Measurements from ENCODE around the gene TOM1L2. TPM values are rescaled to one million over a fixed set of nuclear protein-coding genes. Genes with fewer than 3 reads are reported as not detected.
A peak's percentile ranks its signal among the peaks of the same experiment; 100 is the strongest.
"Not testable (repeated sequence)": the region's sequence is repeated elsewhere in the genome, so short reads cannot be mapped to it uniquely, and the experiment has no call there.

Gene TOM1L2
- total RNA-seq, 1 donor from 2014 or later: 16.7 TPM

- DNase-seq (ENCODE audit: low spot score in 2 of 2) (no peak), FAIRE-seq (no peak)
Observed at GRCh38 chr17:17975436-17975835, 3.2 kb upstream of the TOM1L2 start.

- no peak for FAIRE-seq
- DNase-seq (ENCODE audit: low spot score in 2 of 2): no peak
Observed at GRCh38 chr17:17972952-17973254, 703 bp upstream of the TOM1L2 start.

- no peak for FAIRE-seq
- DNase-seq (ENCODE audit: low spot score in 2 of 2): peak in 1 of 2 donors; percentile 22
Observed at GRCh38 chr17:17971431-17972125, 622 bp downstream of the TOM1L2 start.

- FAIRE-seq (no peak), DNase-seq (ENCODE audit: low spot score in 2 of 2) (no peak)
Observed at GRCh38 chr17:17970699-17971430, 1.3 kb downstream of the TOM1L2 start.

GRCh38 chr17:17966399-17966798 lies 5.8 kb downstream of the TOM1L2 start:
- DNase-seq (ENCODE audit: low spot score in 2 of 2): no peak
- no peak for FAIRE-seq

- DNase-seq (ENCODE audit: low spot score in 2 of 2) (no peak), FAIRE-seq (no peak)
Observed at GRCh38 chr17:17965152-17965721, 7.0 kb downstream of the TOM1L2 start.

- FAIRE-seq (no peak), DNase-seq (ENCODE audit: low spot score in 2 of 2) (no peak)
Observed at GRCh38 chr17:17964710-17965109, 7.5 kb downstream of the TOM1L2 start.

GRCh38 chr17:17963694-17964436 lies 8.3 kb downstream of the TOM1L2 start:
- no peak for FAIRE-seq
- DNase-seq (ENCODE audit: low spot score in 2 of 2): no peak

- FAIRE-seq: no peak
Observed at GRCh38 chr17:17963066-17963465, 9.1 kb downstream of the TOM1L2 start.

GRCh38 chr17:17960500-17961030 lies 11.6 kb downstream of the TOM1L2 start:
- no peak for FAIRE-seq
- no peak for DNase-seq (ENCODE audit: low spot score in 2 of 2)

More at GRCh38 chr17:17963066-17963465, 9.1 kb downstream of the TOM1L2 start:
- peak in 1 of 2 donors; percentile 53 for DNase-seq (ENCODE audit: low spot score in 2 of 2)

GRCh38 chr17:17959520-17960361 lies 12.5 kb downstream of the TOM1L2 start:
- DNase-seq (ENCODE audit: low spot score in 2 of 2) (peak; percentile 25 to 36), FAIRE-seq (no peak)

- no peak for DNase-seq (ENCODE audit: low spot score in 2 of 2)
- no peak for FAIRE-seq
Observed at GRCh38 chr17:17958982-17959381, 13.2 kb downstream of the TOM1L2 start.

- DNase-seq (ENCODE audit: low spot score in 2 of 2): no peak
- FAIRE-seq: no peak
Observed at GRCh38 chr17:17957584-17957916, 14.7 kb downstream of the TOM1L2 start.

- not testable (repeated sequence) for FAIRE-seq; DNase-seq (ENCODE audit: low spot score in 2 of 2)
Observed at GRCh38 chr17:17955790-17956341, 16.3 kb downstream of the TOM1L2 start.

GRCh38 chr17:17954079-17954478 lies 18.1 kb downstream of the TOM1L2 start:
- DNase-seq (ENCODE audit: low spot score in 2 of 2) (no peak), FAIRE-seq (no peak)

- FAIRE-seq (no peak), DNase-seq (ENCODE audit: low spot score in 2 of 2) (no peak)
Observed at GRCh38 chr17:17952691-17953090, 19.5 kb downstream of the TOM1L2 start.

GRCh38 chr17:17951524-17951923 lies 20.7 kb downstream of the TOM1L2 start:
- DNase-seq (ENCODE audit: low spot score in 2 of 2) (no peak), FAIRE-seq (no peak)

- FAIRE-seq: no peak
- DNase-seq (ENCODE audit: low spot score in 2 of 2): no peak
Observed at GRCh38 chr17:17950806-17951205, 21.4 kb downstream of the TOM1L2 start.

- FAIRE-seq: no peak
- no peak for DNase-seq (ENCODE audit: low spot score in 2 of 2)
Observed at GRCh38 chr17:17950347-17950746, 21.9 kb downstream of the TOM1L2 start.

GRCh38 chr17:17947966-17948365 lies 24.2 kb downstream of the TOM1L2 start:
- FAIRE-seq (no peak), DNase-seq (ENCODE audit: low spot score in 2 of 2) (no peak)
